K562 (cell line): ENCODE results near the gene TBC1D5.

ENCODE experiments used
- CTCF ChIP-seq, 3 experiments: IDR thresholded peaks in 2 of 3; conservative IDR thresholded peaks in 1 of 3; 2 replicates each; pipeline ENCODE4 v1.5.1; 2011 to 2012; ENCODE audit warnings: low read length in 3 of 3, mild to moderate bottlenecking in 3 of 3, control low read depth in 2 of 3, improper control_type of control experiment in 1 of 3, inconsistent platforms in 1 of 3, low read depth in 1 of 3, mixed read lengths in 1 of 3, moderate library complexity in 1 of 3; ENCODE audit not compliant: insufficient read depth in 2 of 3
- DPF2 ChIP-seq: fragments of 450-650 bp; IDR thresholded peaks from 2 replicates; pipeline ENCODE4 v1.6.1; 2016
- MAZ ChIP-seq, 2 experiments: fragments of 450-650 bp in 1 of 2; sonication (generic) in 1 of 2; formaldehyde crosslinking; IDR thresholded peaks in 1 of 2; conservative IDR thresholded peaks in 1 of 2; 2 replicates each; pipeline versions ENCODE4 v1.4.0 to v1.5.0; 2020; ENCODE audit warnings: mild to moderate bottlenecking in 1 of 2, missing genetic modification reagents in 1 of 2
- MEF2D ChIP-seq: conservative IDR thresholded peaks from 2 replicates; pipeline ENCODE4 v1.6.1; 2016; ENCODE audit warnings: low read depth, missing genetic modification characterization, missing compliant biosample characterization
- MTA3 ChIP-seq: fragments of 450-650 bp; formaldehyde crosslinking; IDR thresholded peaks from 2 replicates; pipeline ENCODE4 v1.6.1; 2017; ENCODE audit warnings: mild to moderate bottlenecking, borderline replicate concordance
- MYC ChIP-seq, 2 experiments: fragments of 250-450 bp in 1 of 2; sonication (Bioruptor Pico) in 1 of 2; IDR thresholded peaks; 2 replicates each; pipeline versions ENCODE4 v1.5.1 to v1.6.1; 2012 to 2021; ENCODE audit warnings: low read depth in 2 of 2, borderline replicate concordance in 1 of 2, improper control_type of control experiment in 1 of 2, low read length in 1 of 2, mild to moderate bottlenecking in 1 of 2, moderate library complexity in 1 of 2
- NR2F6 ChIP-seq: fragments of 450-650 bp; formaldehyde crosslinking; IDR thresholded peaks from 2 replicates; pipeline ENCODE4 v1.4.0; 2020; ENCODE audit warnings: mild to moderate bottlenecking
- ZBTB11 ChIP-seq, 3 experiments: fragments of 200-800 bp in 1 of 3; fragments of 250-450 bp in 1 of 3; fragments of 450-650 bp in 1 of 3; sonication (Bioruptor Pico) in 1 of 3; sonication (Bioruptor generic) in 1 of 3; formaldehyde crosslinking in 1 of 3; IDR thresholded peaks; 2 replicates each; pipeline versions ENCODE4 v1.6.1 to v1.8.0; 2016 to 2022; ENCODE audit warnings: mild to moderate bottlenecking in 2 of 3, missing genetic modification characterization in 2 of 3, missing compliant biosample characterization in 1 of 3, moderate library complexity in 1 of 3

- no peak for TF ChIP-seq MAZ (CRISPR knock-in tag; conservative IDR thresholded peaks at IDR 0.05 in 1 of 2, IDR thresholded peaks at IDR 0.05 in 1 of 2)
- TF ChIP-seq MYC (IDR thresholded peaks at IDR 0.05; ENCODE audit: low read depth, low read length): no peak
- no peak for TF ChIP-seq MYC (CRISPR knock-in tag; IDR thresholded peaks at IDR 0.05; ENCODE audit: borderline replicate concordance, low read depth)
- TF ChIP-seq NR2F6 (CRISPR knock-in tag): no peak
- TF ChIP-seq ZBTB11 (CRISPR knock-in tag; IDR thresholded peaks at IDR 0.05): no peak
- TF ChIP-seq DPF2: no peak
- no peak for TF ChIP-seq CTCF (IDR thresholded peaks at IDR 0.05 in 2 of 3, conservative IDR thresholded peaks at IDR 0.05 in 1 of 3; ENCODE audit: insufficient read depth in 2 of 3, low read depth in 1 of 3, low read length in 3 of 3)
- TF ChIP-seq MTA3: no peak
- TF ChIP-seq MEF2D (tag): no peak
Measured at GRCh38 chr3:17629400-17629799, 113.0 kb downstream of the TBC1D5 start.
